Measurements from ENCODE around the gene USP49. TPM values are rescaled to one million over a fixed set of nuclear protein-coding genes. Genes with fewer than 3 reads are reported as not detected.

The USP49 gene
- total and polyA plus RNA-seq, 9 donors = 2.7 to 6.4 (median 5.0) TPM

- H3K27ac ChIP-seq (ENCODE audit: low read length) = no peak overlapping the region
- H3K36me3 ChIP-seq (ENCODE audit: control insufficient read depth, insufficient read depth, low read length) = peaks cover 24% of the 10 kb centered on the region
- H3K4me1 ChIP-seq (ENCODE audit: control insufficient read depth, insufficient read depth, low read length) = peaks cover 2% of the 10 kb centered on the region
- no CpG with 5 or more reads among the region's 1 CpG for WGBS (ENCODE audit: insufficient coverage)
- H3K9me3 ChIP-seq (replicated peaks; ENCODE audit: control insufficient read depth, low read depth, low read length) = no peaks in the 10 kb centered on the region
- H3K27me3 ChIP-seq (ENCODE audit: control insufficient read depth, insufficient read depth, low read length) = no peaks in the 10 kb centered on the region
- no peak for DNase-seq
- H3K4me3 ChIP-seq (ENCODE audit: low read length) = no peak overlapping the region
Measured at GRCh38 chr6:41900861-41901260, 5.7 kb upstream of the USP49 start.

GRCh38 chr6:41896281-41896680, 1.1 kb upstream of the USP49 start:
- peaks cover 6% of the 10 kb centered on the region for H3K36me3 ChIP-seq (ENCODE audit: control insufficient read depth, insufficient read depth, low read length)
- DNase-seq = no peak
- WGBS (ENCODE audit: insufficient coverage) = no CpG with 5 or more reads among the region's 3 CpGs
- H3K4me1 ChIP-seq (ENCODE audit: control insufficient read depth, insufficient read depth, low read length) = peaks cover 14% of the 10 kb centered on the region
- peak overlapping the region; percentile 93 for H3K27ac ChIP-seq (ENCODE audit: low read length)
- H3K4me3 ChIP-seq (ENCODE audit: low read length) = no peak overlapping the region
- H3K9me3 ChIP-seq (replicated peaks; ENCODE audit: control insufficient read depth, low read depth, low read length) = no peaks in the 10 kb centered on the region
- H3K27me3 ChIP-seq (ENCODE audit: control insufficient read depth, insufficient read depth, low read length) = peaks cover 2% of the 10 kb centered on the region

DNA sequence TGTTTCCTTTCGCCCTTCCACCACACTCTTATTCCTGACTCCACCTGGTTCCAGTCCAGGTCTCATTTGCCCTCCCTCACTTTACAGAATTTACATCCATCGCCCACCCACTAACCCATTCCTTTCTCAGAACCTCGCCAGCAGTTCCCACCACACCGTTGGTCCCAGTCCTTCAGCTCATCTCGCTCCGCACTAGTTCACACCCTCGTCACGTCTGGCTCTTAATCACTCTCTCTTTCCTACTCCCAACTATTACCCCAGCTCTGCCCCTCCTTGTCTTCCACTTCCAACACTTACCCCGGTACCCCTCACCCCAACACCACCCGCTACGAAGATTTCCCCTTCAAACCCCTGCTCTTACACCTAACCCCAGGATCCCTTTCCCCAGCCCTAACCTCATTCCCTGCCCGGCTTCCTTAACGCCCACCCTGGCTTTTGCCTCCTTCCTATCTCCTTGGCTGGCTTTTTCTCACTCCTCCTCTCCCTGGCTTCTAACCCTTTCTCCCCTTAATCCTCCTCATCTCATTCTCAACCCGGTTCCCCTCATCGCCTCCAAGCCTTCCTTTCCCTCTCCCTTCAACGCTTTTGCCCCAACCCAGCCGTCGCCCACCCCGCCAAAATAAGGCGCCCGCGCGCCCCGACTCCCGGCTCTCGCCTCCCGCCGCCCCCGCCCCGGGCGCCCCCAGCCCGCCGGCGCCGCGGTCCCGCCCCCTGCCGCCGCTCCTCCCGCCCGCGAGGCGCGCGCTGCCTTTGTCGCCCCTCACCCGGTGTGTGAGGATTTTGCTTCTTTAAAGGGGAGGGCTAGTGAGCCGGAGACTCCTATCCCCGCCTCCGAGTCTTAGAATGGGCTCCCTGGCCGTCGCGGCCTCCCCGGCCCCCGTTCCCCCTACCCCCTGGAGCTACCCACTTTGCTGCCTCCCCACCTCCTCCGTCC, 542 bp downstream of the USP49 start:
- Histone ChIP-seq H3K4me3 (ENCODE audit: low read length) (peak overlapping the region; percentile 91), H3K27ac (ENCODE audit: low read length) (peak overlapping the region; percentile 59), H3K9me3 (replicated peaks; ENCODE audit: control insufficient read depth, low read depth, low read length) (no peaks in the 10 kb centered on the region), H3K27me3 (ENCODE audit: control insufficient read depth, insufficient read depth, low read length) (peaks cover 2% of the 10 kb centered on the region), H3K4me1 (ENCODE audit: control insufficient read depth, insufficient read depth, low read length) (peaks cover 14% of the 10 kb centered on the region), H3K36me3 (ENCODE audit: control insufficient read depth, insufficient read depth, low read length) (no peaks in the 10 kb centered on the region)
- under 1% methylated on average over 25 of the region's 56 CpGs for WGBS (ENCODE audit: insufficient coverage)
- peak; percentile 22 for DNase-seq

DNA sequence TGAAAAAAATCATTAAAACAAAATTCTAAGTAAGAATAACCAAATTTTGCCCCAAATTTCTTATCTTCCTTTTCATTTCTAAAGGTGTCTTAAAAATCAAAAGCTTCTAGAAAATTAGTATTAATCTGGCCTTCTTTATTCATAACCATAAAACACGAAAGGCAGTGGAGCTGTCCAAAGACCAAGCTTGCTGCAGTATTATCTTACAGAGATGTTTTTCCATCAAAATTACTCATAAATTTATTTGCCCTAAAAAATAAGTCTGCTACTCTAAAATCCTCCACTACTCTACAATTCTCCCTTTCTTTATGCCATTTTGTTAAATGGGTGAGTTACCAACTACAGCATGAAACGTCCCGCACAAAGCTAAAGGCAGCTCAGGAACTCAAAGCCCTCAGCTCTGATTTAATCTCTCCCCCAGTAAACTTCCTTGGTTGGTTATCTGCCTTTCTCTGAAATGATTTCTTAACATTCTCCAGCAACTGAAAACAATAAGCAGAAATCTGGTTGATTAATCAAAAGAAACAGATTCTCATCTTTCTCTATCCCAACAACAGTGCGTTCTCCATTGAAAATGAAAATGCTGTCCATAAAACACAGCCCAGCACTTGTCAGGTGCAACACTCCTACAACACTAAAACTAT, 2.1 kb downstream of the USP49 start:
- H3K27me3 ChIP-seq (ENCODE audit: control insufficient read depth, insufficient read depth, low read length) = peaks cover 2% of the 10 kb centered on the region
- H3K27ac ChIP-seq (ENCODE audit: low read length) = no peak overlapping the region
- no peaks in the 10 kb centered on the region for H3K36me3 ChIP-seq (ENCODE audit: control insufficient read depth, insufficient read depth, low read length)
- H3K4me1 ChIP-seq (ENCODE audit: control insufficient read depth, insufficient read depth, low read length) = peaks cover 14% of the 10 kb centered on the region
- 46% methylated on average over 1 of the region's 4 CpGs for WGBS (ENCODE audit: insufficient coverage)
- H3K4me3 ChIP-seq (ENCODE audit: low read length) = no peak overlapping the region
- H3K9me3 ChIP-seq (replicated peaks; ENCODE audit: control insufficient read depth, low read depth, low read length) = no peaks in the 10 kb centered on the region
- no peak for DNase-seq

GRCh38 chr6:41887331-41887751, 7.8 kb downstream of the USP49 start:
- Histone ChIP-seq H3K27me3 (ENCODE audit: control insufficient read depth, insufficient read depth, low read length) (no peaks in the 10 kb centered on the region), H3K9me3 (replicated peaks; ENCODE audit: control insufficient read depth, low read depth, low read length) (no peaks in the 10 kb centered on the region), H3K4me1 (ENCODE audit: control insufficient read depth, insufficient read depth, low read length) (peaks cover 3% of the 10 kb centered on the region), H3K27ac (ENCODE audit: low read length) (no peak overlapping the region), H3K36me3 (ENCODE audit: control insufficient read depth, insufficient read depth, low read length) (no peaks in the 10 kb centered on the region), H3K4me3 (ENCODE audit: low read length) (no peak overlapping the region)
- no peak for DNase-seq
- no CpG with 5 or more reads among the region's 4 CpGs for WGBS (ENCODE audit: insufficient coverage)

DNA sequence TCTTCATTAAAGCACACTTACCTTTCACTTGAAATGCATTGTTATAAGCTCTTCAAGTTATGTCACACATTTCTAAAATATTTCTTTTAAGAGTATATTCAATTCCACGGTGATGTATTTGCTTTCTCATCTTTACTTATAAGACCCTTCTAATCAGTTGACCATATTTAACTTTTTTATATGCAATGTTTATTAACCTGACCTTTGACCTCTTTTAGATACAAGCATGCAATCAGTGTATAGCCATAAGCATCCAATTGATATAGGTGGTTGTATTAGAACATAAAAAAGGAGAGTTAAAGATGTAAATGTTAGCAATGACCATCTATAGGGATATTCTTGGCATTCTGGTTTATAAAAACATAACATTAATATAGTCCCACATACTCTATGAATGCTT, 9.2 kb downstream of the USP49 start:
- DNase-seq = no peak
- no peak overlapping the region for H3K4me3 ChIP-seq (ENCODE audit: low read length)
- peaks cover 3% of the 10 kb centered on the region for H3K4me1 ChIP-seq (ENCODE audit: control insufficient read depth, insufficient read depth, low read length)
- H3K36me3 ChIP-seq (ENCODE audit: control insufficient read depth, insufficient read depth, low read length) = no peaks in the 10 kb centered on the region
- no CpG with 5 or more reads among the region's 1 CpG for WGBS (ENCODE audit: insufficient coverage)
- no peaks in the 10 kb centered on the region for H3K27me3 ChIP-seq (ENCODE audit: control insufficient read depth, insufficient read depth, low read length)
- H3K27ac ChIP-seq (ENCODE audit: low read length) = no peak overlapping the region
- H3K9me3 ChIP-seq (replicated peaks; ENCODE audit: control insufficient read depth, low read depth, low read length) = no peaks in the 10 kb centered on the region

DNA sequence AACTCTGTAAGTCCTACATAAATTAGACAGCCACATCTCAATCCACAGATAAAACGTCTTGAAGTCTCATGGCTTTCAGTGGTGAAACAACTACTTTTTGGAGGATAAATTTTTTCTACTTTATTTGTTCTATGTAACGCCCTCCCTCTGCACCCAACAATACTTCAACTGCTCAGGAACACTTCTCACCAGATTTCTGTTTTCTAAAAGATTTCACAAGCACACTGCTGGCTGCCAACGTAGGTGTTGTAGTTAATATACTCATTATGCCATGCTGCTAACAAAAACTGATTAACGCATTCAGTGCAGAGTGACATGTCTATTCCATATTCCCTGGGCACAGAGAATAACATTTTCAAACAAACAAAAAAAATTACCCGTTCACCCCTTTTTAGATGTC, 10.2 kb downstream of the USP49 start:
- no CpG with 5 or more reads among the region's 5 CpGs for WGBS (ENCODE audit: insufficient coverage)
- no peaks in the 10 kb centered on the region for H3K36me3 ChIP-seq (ENCODE audit: control insufficient read depth, insufficient read depth, low read length)
- no peaks in the 10 kb centered on the region for H3K27me3 ChIP-seq (ENCODE audit: control insufficient read depth, insufficient read depth, low read length)
- no peaks in the 10 kb centered on the region for H3K9me3 ChIP-seq (replicated peaks; ENCODE audit: control insufficient read depth, low read depth, low read length)
- H3K4me3 ChIP-seq (ENCODE audit: low read length) = no peak overlapping the region
- no peak for DNase-seq
- no peak overlapping the region for H3K27ac ChIP-seq (ENCODE audit: low read length)
- peaks cover 3% of the 10 kb centered on the region for H3K4me1 ChIP-seq (ENCODE audit: control insufficient read depth, insufficient read depth, low read length)

GRCh38 chr6:41881506-41881905, 13.7 kb downstream of the USP49 start:
- H3K36me3 ChIP-seq (ENCODE audit: control insufficient read depth, insufficient read depth, low read length) = no peaks in the 10 kb centered on the region
- WGBS (ENCODE audit: insufficient coverage) = no CpG with 5 or more reads among the region's 1 CpG
- no peak overlapping the region for H3K27ac ChIP-seq (ENCODE audit: low read length)
- H3K27me3 ChIP-seq (ENCODE audit: control insufficient read depth, insufficient read depth, low read length) = no peaks in the 10 kb centered on the region
- no peaks in the 10 kb centered on the region for H3K9me3 ChIP-seq (replicated peaks; ENCODE audit: control insufficient read depth, low read depth, low read length)
- no peaks in the 10 kb centered on the region for H3K4me1 ChIP-seq (ENCODE audit: control insufficient read depth, insufficient read depth, low read length)
- no peak overlapping the region for H3K4me3 ChIP-seq (ENCODE audit: low read length)
- no peak for DNase-seq

- no peak for DNase-seq
- WGBS (ENCODE audit: insufficient coverage) = no CpG with 5 or more reads among the region's 5 CpGs
Measured at GRCh38 chr6:41878961-41879405, 16.2 kb downstream of the USP49 start.

DNA sequence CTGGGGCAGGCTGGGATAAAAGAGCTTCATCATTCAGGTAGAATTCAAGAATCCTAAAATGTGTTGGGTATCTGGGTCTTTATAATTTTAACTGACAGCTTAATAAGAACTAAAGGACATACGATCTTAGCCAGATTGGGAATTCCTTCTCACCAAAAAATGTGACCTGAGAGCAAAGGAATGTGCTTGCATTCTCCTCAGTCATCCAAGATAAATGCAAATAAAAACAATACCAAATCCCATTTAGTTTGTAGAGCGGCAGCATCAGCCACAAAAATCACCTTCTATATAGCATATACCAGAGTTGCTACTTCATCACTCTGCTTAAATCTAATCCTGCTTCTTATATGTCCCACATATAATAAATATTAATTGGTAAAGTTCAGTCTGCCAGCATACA, 16.9 kb downstream of the USP49 start:
- H3K4me3 ChIP-seq (ENCODE audit: low read length) = no peak overlapping the region
- no peak overlapping the region for H3K27ac ChIP-seq (ENCODE audit: low read length)
- WGBS (ENCODE audit: insufficient coverage) = no CpG with 5 or more reads among the region's 2 CpGs
- H3K27me3 ChIP-seq (ENCODE audit: control insufficient read depth, insufficient read depth, low read length) = no peaks in the 10 kb centered on the region
- no peaks in the 10 kb centered on the region for H3K9me3 ChIP-seq (replicated peaks; ENCODE audit: control insufficient read depth, low read depth, low read length)
- no peak for DNase-seq
- no peaks in the 10 kb centered on the region for H3K4me1 ChIP-seq (ENCODE audit: control insufficient read depth, insufficient read depth, low read length)
- H3K36me3 ChIP-seq (ENCODE audit: control insufficient read depth, insufficient read depth, low read length) = no peaks in the 10 kb centered on the region

More at GRCh38 chr6:41878961-41879405, 16.2 kb downstream of the USP49 start:
- Histone ChIP-seq H3K9me3 (replicated peaks; ENCODE audit: control insufficient read depth, low read depth, low read length) (no peaks in the 10 kb centered on the region), H3K4me3 (ENCODE audit: low read length) (no peak overlapping the region), H3K27me3 (ENCODE audit: control insufficient read depth, insufficient read depth, low read length) (no peaks in the 10 kb centered on the region), H3K4me1 (ENCODE audit: control insufficient read depth, insufficient read depth, low read length) (no peaks in the 10 kb centered on the region), H3K36me3 (ENCODE audit: control insufficient read depth, insufficient read depth, low read length) (no peaks in the 10 kb centered on the region), H3K27ac (ENCODE audit: low read length) (no peak overlapping the region)
